SJCRH30 (cell line): Measurements from ENCODE around the gene STMP1. TPM values are rescaled to one million over a fixed set of nuclear protein-coding genes. Genes with fewer than 3 reads are reported as not detected.
"Not testable (repeated sequence)": the region's sequence is repeated elsewhere in the genome, so short reads cannot be mapped to it uniquely, and the experiment has no call there.

ENCODE experiments used
- DNase-seq, 2 experiments: peaks; one replicate each; pipeline ENCODE4 v3.0.0-alpha.2; 2015 to 2020
- H3K27ac ChIP-seq: fragments of 250-450 bp; sonication (Bioruptor Pico); 2 replicates; pipeline ENCODE4 v1.5.1; 2020; ENCODE audit warnings: mild to moderate bottlenecking, moderate library complexity
- H3K27me3 ChIP-seq: fragments of 250-450 bp; sonication (Bioruptor Pico); 2 replicates; pipeline ENCODE4 v1.5.1; 2020; ENCODE audit warnings: mild to moderate bottlenecking, moderate library complexity
- H3K36me3 ChIP-seq: fragments of 250-450 bp; sonication (Bioruptor Pico); 2 replicates; pipeline ENCODE4 v1.5.1; 2020; ENCODE audit warnings: mild to moderate bottlenecking, moderate library complexity
- H3K4me1 ChIP-seq: fragments of 250-450 bp; sonication (Bioruptor Pico); 2 replicates; pipeline ENCODE4 v1.5.1; 2020; ENCODE audit warnings: mild to moderate bottlenecking, moderate library complexity
- H3K4me3 ChIP-seq: fragments of 250-450 bp; sonication (Bioruptor Pico); 2 replicates; pipeline ENCODE4 v1.5.1; 2020; ENCODE audit warnings: mild to moderate bottlenecking, moderate library complexity
- H3K9me3 ChIP-seq: fragments of 250-450 bp; sonication (Bioruptor Pico); replicated peaks from 2 replicates; pipeline ENCODE4 v1.5.1; 2020; ENCODE audit warnings: mild to moderate bottlenecking, moderate library complexity
- total RNA-seq: library from RNA; depleted of rRNA; stranded (reverse); fragments of >200 nt; shearing (Covaris generic); gene quantifications from 2 replicates; pipeline ENCODE4 v1.2.3, GENCODE V29; 2014

Gene STMP1
- total RNA-seq, 1 experiment from 2014 or later, result 27.3 TPM

GRCh38 chr7:135672560-135673359 is 10.4 kb downstream of the STMP1 start:
- no peak overlapping the region for H3K4me3 ChIP-seq
- H3K27ac ChIP-seq, result no peak overlapping the region; the same call in 1 of the 2 replicates
- peaks cover 27% of the 10 kb centered on the region; the same call in 1 of the 2 replicates for H3K36me3 ChIP-seq
- H3K4me1 ChIP-seq, result peaks cover 17% of the 10 kb centered on the region
- DNase-seq, result peak; percentile 48 to 86
- H3K9me3 ChIP-seq, result no peaks in the 10 kb centered on the region; the same call in 1 of the 2 replicates
- no peaks in the 10 kb centered on the region for H3K27me3 ChIP-seq

GRCh38 chr7:135673360-135673706 is 11.0 kb downstream of the STMP1 start:
- no peak overlapping the region; the same call in 1 of the 2 replicates for H3K27ac ChIP-seq
- peaks cover 29% of the 10 kb centered on the region for H3K36me3 ChIP-seq
- H3K4me3 ChIP-seq, result no peak overlapping the region
- peak in 1 of 2 experiments; percentile 22 for DNase-seq
- H3K27me3 ChIP-seq, result no peaks in the 10 kb centered on the region
- no peaks in the 10 kb centered on the region; the same call in 1 of the 2 replicates for H3K9me3 ChIP-seq
- peaks cover 22% of the 10 kb centered on the region for H3K4me1 ChIP-seq

- peak; percentile 40 to 47 for DNase-seq
- Histone ChIP-seq H3K4me1 (peaks cover 30% of the 10 kb centered on the region), H3K9me3 (no peaks in the 10 kb centered on the region), H3K36me3 (peaks cover 32% of the 10 kb centered on the region), H3K27me3 (no peaks in the 10 kb centered on the region), H3K4me3 (no peak overlapping the region), H3K27ac (peak overlapping the region; percentile 80)
These were observed 16.6 kb downstream of the STMP1 start for GRCh38 chr7:135678612-135679575.

GRCh38 chr7:135681762-135682161 is 19.4 kb downstream of the STMP1 start:
- H3K27ac ChIP-seq, result no peak overlapping the region
- DNase-seq, result no peak
- H3K4me1 ChIP-seq, result peaks cover 35% of the 10 kb centered on the region
- H3K9me3 ChIP-seq, result no peaks in the 10 kb centered on the region
- peaks cover 12% of the 10 kb centered on the region for H3K36me3 ChIP-seq
- H3K27me3 ChIP-seq, result no peaks in the 10 kb centered on the region
- no peak overlapping the region for H3K4me3 ChIP-seq

GRCh38 chr7:135682191-135682590 is 19.9 kb downstream of the STMP1 start:
- peaks cover 11% of the 10 kb centered on the region for H3K36me3 ChIP-seq
- H3K27me3 ChIP-seq, result no peaks in the 10 kb centered on the region
- peaks cover 35% of the 10 kb centered on the region for H3K4me1 ChIP-seq
- no peak overlapping the region for H3K27ac ChIP-seq
- no peaks in the 10 kb centered on the region for H3K9me3 ChIP-seq
- no peak overlapping the region for H3K4me3 ChIP-seq
- DNase-seq, result no peak

- DNase-seq, result no peak
- no peak overlapping the region for H3K27ac ChIP-seq
- no peak overlapping the region for H3K4me3 ChIP-seq
- H3K36me3 ChIP-seq, result peaks cover 6% of the 10 kb centered on the region; the same call in 1 of the 2 replicates
- H3K9me3 ChIP-seq, result no peaks in the 10 kb centered on the region
- no peaks in the 10 kb centered on the region for H3K27me3 ChIP-seq
- H3K4me1 ChIP-seq, result peaks cover 22% of the 10 kb centered on the region
These were observed 21.3 kb downstream of the STMP1 start for GRCh38 chr7:135683609-135684008.

GRCh38 chr7:135684136-135684535 is 21.8 kb downstream of the STMP1 start:
- Histone ChIP-seq H3K4me1 (peaks cover 16% of the 10 kb centered on the region), H3K27me3 (no peaks in the 10 kb centered on the region), H3K36me3 (peaks cover 9% of the 10 kb centered on the region), H3K27ac (no peak overlapping the region), H3K4me3 (no peak overlapping the region), H3K9me3 (no peaks in the 10 kb centered on the region)
- no peak for DNase-seq

- Histone ChIP-seq H3K9me3 (no peaks in the 10 kb centered on the region), H3K27me3 (no peaks in the 10 kb centered on the region), H3K27ac (no peak overlapping the region), H3K36me3 (peaks cover 15% of the 10 kb centered on the region), H3K4me1 (peaks cover 11% of the 10 kb centered on the region), H3K4me3 (no peak overlapping the region)
- DNase-seq, result no peak
These were observed 22.4 kb downstream of the STMP1 start for GRCh38 chr7:135684699-135685098.

GRCh38 chr7:135685306-135686084 is 23.2 kb downstream of the STMP1 start:
- no peaks in the 10 kb centered on the region for H3K27me3 ChIP-seq
- H3K4me3 ChIP-seq, result no peak overlapping the region
- no peaks in the 10 kb centered on the region for H3K9me3 ChIP-seq
- H3K27ac ChIP-seq, result no peak overlapping the region
- H3K36me3 ChIP-seq, result peaks cover 15% of the 10 kb centered on the region
- no peak for DNase-seq
- H3K4me1 ChIP-seq, result peaks cover 10% of the 10 kb centered on the region

- H3K9me3 ChIP-seq, result no peaks in the 10 kb centered on the region
- H3K27me3 ChIP-seq, result no peaks in the 10 kb centered on the region
- DNase-seq, result no peak
- no peak overlapping the region for H3K4me3 ChIP-seq
- H3K4me1 ChIP-seq, result peaks cover 13% of the 10 kb centered on the region
- H3K36me3 ChIP-seq, result peaks cover 22% of the 10 kb centered on the region
- H3K27ac ChIP-seq, result no peak overlapping the region
These were observed 25.2 kb downstream of the STMP1 start for GRCh38 chr7:135687466-135687865.

GRCh38 chr7:135690566-135690965 is 28.3 kb downstream of the STMP1 start:
- Histone ChIP-seq H3K4me1 (peaks cover 5% of the 10 kb centered on the region), H3K9me3 (no peaks in the 10 kb centered on the region), H3K4me3 (no peak overlapping the region), H3K36me3 (peaks cover 22% of the 10 kb centered on the region), H3K27ac (peak overlapping the region; percentile 36), H3K27me3 (no peaks in the 10 kb centered on the region)
- DNase-seq, result peak; percentile 29 to 54

GRCh38 chr7:135692055-135692454 is 29.7 kb downstream of the STMP1 start:
- peaks cover 22% of the 10 kb centered on the region for H3K36me3 ChIP-seq
- no peak overlapping the region for H3K4me3 ChIP-seq
- DNase-seq, result no peak
- no peaks in the 10 kb centered on the region for H3K9me3 ChIP-seq
- no peaks in the 10 kb centered on the region for H3K27me3 ChIP-seq
- peaks cover 5% of the 10 kb centered on the region for H3K4me1 ChIP-seq
- no peak overlapping the region for H3K27ac ChIP-seq

GRCh38 chr7:135692606-135693005 is 30.3 kb downstream of the STMP1 start:
- peaks cover 22% of the 10 kb centered on the region for H3K36me3 ChIP-seq
- not testable (repeated sequence) for DNase-seq, H3K4me1 ChIP-seq, H3K27ac ChIP-seq, H3K4me3 ChIP-seq, H3K27me3 ChIP-seq, H3K9me3 ChIP-seq

- Histone ChIP-seq H3K9me3 (no peaks in the 10 kb centered on the region), H3K4me3 (no peak overlapping the region), H3K27ac (no peak overlapping the region), H3K4me1 (peaks cover 5% of the 10 kb centered on the region), H3K27me3 (no peaks in the 10 kb centered on the region), H3K36me3 (peaks cover 19% of the 10 kb centered on the region)
- DNase-seq, result no peak
These were observed 31.2 kb downstream of the STMP1 start for GRCh38 chr7:135693558-135693957.
